Pancreas (tissue), 10 donors: ENCODE data around the gene GALC. TPM values are rescaled to one million over a fixed set of nuclear protein-coding genes. Genes with fewer than 3 reads are reported as not detected.

Experiments
- ATAC-seq, 4 donors: fragments of 200-7000 bp; cut with Tn5 transposase; one replicate each; pipeline versions ENCODE4 v1.8.0 to v1.9.1; 2020; ENCODE audit warnings: mild to moderate bottlenecking in 4 of 4, moderate library complexity in 4 of 4
- DNase-seq, 6 donors: peaks; one replicate each; pipeline ENCODE4 v3.0.0-alpha.2; 2020
- FAIRE-seq: peaks from 2 replicates; lab custom pipeline; 2012; peaks lifted over from hg19 to GRCh38; lab: Jason Lieb, UNC
- H3K27ac ChIP-seq, 4 donors: fragments of 200-600 bp; sonication (generic); 1 replicate in 3 of 4; 2 replicates in 1 of 4; pipeline versions ENCODE4 v1.5.0 to v1.8.0; 2020
- H3K27me3 ChIP-seq, 4 donors: fragments of 200-600 bp; one replicate each; pipeline ENCODE4 v1.8.0; 2021
- H3K36me3 ChIP-seq, 3 donors: fragments of 200-600 bp; sonication (generic) in 1 of 3; one replicate each; pipeline versions ENCODE4 v1.5.0 to v1.8.0; 2020 to 2021
- H3K4me1 ChIP-seq, 3 donors: fragments of 200-600 bp; one replicate each; pipeline ENCODE4 v1.8.0; 2021
- H3K4me3 ChIP-seq, 4 donors: fragments of 200-600 bp; sonication (generic) in 2 of 4; one replicate each; pipeline versions ENCODE4 v1.5.0 to v1.8.0; 2020 to 2021
- H3K9me3 ChIP-seq, 4 donors: fragments of 200-600 bp; one replicate each; pipeline ENCODE4 v1.8.0; 2021
- WGBS, 2 donors: extraction: QIAGEN DNeasy Blood & Tissue Kit; methylation state at CpG; one replicate each; pipeline ENCODE4 v1.1.7; 2013; 5-methylcytosine and 5-hydroxymethylcytosine counted together
- intact Hi-C, 3 donors: fragments of 100-400 bp; cut with DNase I; formaldehyde crosslinking; loops; one replicate each; pipeline versions ENCODE4 v1.11.1 to v1.14.2; 2022
- polyA plus RNA-seq, 2 donors: library from polyadenylated mRNA; stranded (reverse); fragments of 200-250 nt; gene quantifications; one replicate each; pipeline ENCODE4 v1.2.3, GENCODE V29; 2013
- total RNA-seq, 6 donors: library from RNA; stranded (reverse); fragmentation: NEBNext Ultra II Directional in 4 of 6; extraction: Animal tissue kit (Norgen Biotek cat#: 25700) in 4 of 6; gene quantifications; one replicate each; pipeline versions ENCODE4 v1.2.1 to v1.2.4, GENCODE V29; 2021 to 2023
- TF ChIP-seq, protein P1 (sequence below), 4 donors: fragments of 200-600 bp; sonication (generic) in 3 of 4; IDR thresholded peaks; one replicate each; pipeline versions ENCODE4 v1.5.0 to v1.8.0; 2021; ENCODE audit warnings: antibody characterized with exemption in 4 of 4
- donor health status: healthy with polysubstance abuse.
- donor health status: DM: no; HTN: no; CAD: no; lungs with moderate emphysema.
- donor health status: DM: no; HTN: no; CAD: no.
- donor health status: control.
- donor health status: control.
- donor health status: Bipolar disorder and iron deficiency.
- donor health status: DM: yes; HTN: yes; CAD: no.
- donor health status: DM: no; HTN: no; CAD: no.
- donor health status: DM: no; HTN: no; CAD: no.
- donor health status: DM: yes; HTN: yes; CAD: no.

GALC gene
- total and polyA plus RNA-seq, 8 donors = 5.3 to 17.6 (median 9.9) TPM

DNA sequence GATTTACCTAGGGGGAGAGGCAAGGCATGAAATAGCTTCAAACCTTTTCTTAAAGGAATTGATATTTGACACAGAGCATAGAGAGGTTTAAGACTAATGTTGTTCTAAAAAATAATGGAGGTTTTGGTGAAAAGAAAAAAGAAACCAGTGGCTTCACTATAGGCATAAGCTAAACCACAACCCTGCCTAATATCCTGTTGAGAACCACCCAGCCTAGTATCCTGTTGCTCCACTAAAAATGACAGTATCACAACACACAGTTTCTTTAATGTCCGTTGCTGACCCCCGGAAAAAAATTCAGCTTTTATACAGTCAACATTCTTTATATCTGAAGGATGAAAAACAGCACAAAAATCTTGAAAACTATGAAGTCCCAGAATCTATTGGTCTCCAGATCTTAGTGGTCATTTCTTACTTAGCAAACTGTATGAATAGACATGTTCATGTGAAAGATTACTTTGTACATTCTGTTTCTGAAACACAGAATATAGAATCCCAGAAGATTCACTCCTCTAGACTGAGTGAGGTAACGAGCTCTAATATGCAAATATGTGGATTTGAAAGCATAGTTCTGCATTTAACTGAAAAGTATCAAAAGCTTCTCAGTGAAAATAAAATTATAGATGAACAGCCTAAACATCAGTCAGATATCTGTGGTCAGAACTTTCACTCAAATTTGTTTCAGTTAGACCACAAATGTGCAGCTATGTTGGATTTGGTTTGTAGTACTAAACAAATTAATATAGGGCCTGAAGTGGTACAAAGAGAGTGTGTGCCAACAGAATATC is 40.5 kb downstream of the GALC start:
- Histone ChIP-seq H3K27ac (no peak overlapping the region), H3K4me1 (no peaks in the 10 kb centered on the region), H3K36me3 (peaks cover 0 to under 1% (median 0%) of the 10 kb centered on the region in 3 donors), H3K9me3 (no peaks in the 10 kb centered on the region), H3K4me3 (no peak overlapping the region), H3K27me3 (no peaks in the 10 kb centered on the region)
- ATAC-seq (no peak), FAIRE-seq (no peak), DNase-seq (no peak)
- intact Hi-C loops = no loop called here
- 86 to 90% methylated on average over 3 of the region's 3 CpGs for WGBS, 2 donors
- TF ChIP-seq, protein P1, sequence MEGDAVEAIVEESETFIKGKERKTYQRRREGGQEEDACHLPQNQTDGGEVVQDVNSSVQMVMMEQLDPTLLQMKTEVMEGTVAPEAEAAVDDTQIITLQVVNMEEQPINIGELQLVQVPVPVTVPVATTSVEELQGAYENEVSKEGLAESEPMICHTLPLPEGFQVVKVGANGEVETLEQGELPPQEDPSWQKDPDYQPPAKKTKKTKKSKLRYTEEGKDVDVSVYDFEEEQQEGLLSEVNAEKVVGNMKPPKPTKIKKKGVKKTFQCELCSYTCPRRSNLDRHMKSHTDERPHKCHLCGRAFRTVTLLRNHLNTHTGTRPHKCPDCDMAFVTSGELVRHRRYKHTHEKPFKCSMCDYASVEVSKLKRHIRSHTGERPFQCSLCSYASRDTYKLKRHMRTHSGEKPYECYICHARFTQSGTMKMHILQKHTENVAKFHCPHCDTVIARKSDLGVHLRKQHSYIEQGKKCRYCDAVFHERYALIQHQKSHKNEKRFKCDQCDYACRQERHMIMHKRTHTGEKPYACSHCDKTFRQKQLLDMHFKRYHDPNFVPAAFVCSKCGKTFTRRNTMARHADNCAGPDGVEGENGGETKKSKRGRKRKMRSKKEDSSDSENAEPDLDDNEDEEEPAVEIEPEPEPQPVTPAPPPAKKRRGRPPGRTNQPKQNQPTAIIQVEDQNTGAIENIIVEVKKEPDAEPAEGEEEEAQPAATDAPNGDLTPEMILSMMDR (IDR thresholded peaks at IDR 0.05) = no peak

DNA sequence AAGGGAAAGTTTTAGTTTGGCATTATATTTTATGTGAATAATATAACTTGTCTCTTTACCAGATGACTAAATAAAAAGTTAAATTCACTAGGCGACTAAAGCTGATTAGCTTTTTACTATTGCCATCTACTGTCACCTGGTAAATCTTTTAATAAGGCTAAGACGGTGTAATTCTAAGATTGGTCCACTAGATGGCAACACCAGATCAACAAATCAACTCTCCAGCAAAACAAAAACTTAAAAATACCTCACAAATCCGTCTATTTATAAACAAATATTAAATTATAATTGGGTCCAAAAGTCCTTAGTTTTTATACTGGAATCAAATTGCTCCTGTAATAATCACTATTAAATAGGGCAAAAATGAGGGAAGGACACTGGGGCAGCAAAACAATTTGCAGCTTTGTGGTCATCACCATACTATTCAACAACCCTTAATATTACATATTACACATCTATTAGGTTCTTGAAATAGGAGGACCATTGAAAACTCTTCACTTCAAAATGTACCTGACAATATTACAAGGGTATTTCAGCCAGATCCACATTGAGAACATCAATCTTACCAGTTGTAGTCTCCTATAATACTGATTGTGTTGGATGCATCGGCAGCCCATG is 47.9 kb downstream of the GALC start:
- 25 to 26% methylated on average over 4 of the region's 4 CpGs for WGBS, 2 donors
- intact Hi-C loops = loop anchor here in 1 of 3 donors (10.0 kb wide), 1 partner anchor 220 kb away; no protein-coding TSS in a partner anchor
- no peaks in the 10 kb centered on the region for H3K27me3 ChIP-seq
- FAIRE-seq (peak; percentile 92), ATAC-seq (peak in 3 of 4 donors; percentile 69 to 82 (median 77)), DNase-seq (no peak)
- H3K4me1 ChIP-seq = no peaks in the 10 kb centered on the region
- peaks cover 0 to 5% (median 0%) of the 10 kb centered on the region in 3 donors for H3K36me3 ChIP-seq
- H3K27ac ChIP-seq = no peak overlapping the region
- TF ChIP-seq, protein P1 (IDR thresholded peaks at IDR 0.05) = peak; percentile 29 to 57 (median 36)
- no peaks in the 10 kb centered on the region for H3K9me3 ChIP-seq
- no peak overlapping the region for H3K4me3 ChIP-seq

DNA sequence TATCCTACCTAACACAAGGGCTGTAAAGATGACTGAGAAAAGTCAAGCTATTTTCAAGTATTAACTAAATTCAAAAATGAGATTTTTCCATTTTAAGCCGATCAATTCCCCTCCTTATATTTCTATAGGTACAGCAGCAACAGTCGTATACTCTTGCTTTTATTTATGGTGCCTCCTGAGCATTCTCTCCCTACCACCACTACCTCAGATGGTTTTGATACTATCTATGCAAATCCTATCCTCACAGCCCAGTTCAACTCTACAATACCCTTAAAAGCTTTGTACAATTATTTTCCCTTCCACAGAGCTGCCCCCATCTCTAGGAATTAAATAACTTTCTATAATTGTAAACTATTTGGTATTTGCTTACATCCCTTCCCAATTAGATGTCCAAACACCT is 52.1 kb downstream of the GALC start:
- Histone ChIP-seq H3K4me3 (no peak overlapping the region), H3K9me3 (no peaks in the 10 kb centered on the region), H3K36me3 (no peaks in the 10 kb centered on the region), H3K4me1 (no peaks in the 10 kb centered on the region), H3K27me3 (no peaks in the 10 kb centered on the region), H3K27ac (no peak overlapping the region)
- intact Hi-C loops = loop anchor here in 1 of 3 donors (10.0 kb wide), 1 partner anchor 224 kb away; no protein-coding TSS in a partner anchor
- DNase-seq (no peak), ATAC-seq (no peak), FAIRE-seq (no peak)
- TF ChIP-seq, protein P1 (IDR thresholded peaks at IDR 0.05) = no peak
- 93 to 96% methylated on average over 2 of the region's 2 CpGs for whole genome bisulfite sequencing, 2 donors

DNA sequence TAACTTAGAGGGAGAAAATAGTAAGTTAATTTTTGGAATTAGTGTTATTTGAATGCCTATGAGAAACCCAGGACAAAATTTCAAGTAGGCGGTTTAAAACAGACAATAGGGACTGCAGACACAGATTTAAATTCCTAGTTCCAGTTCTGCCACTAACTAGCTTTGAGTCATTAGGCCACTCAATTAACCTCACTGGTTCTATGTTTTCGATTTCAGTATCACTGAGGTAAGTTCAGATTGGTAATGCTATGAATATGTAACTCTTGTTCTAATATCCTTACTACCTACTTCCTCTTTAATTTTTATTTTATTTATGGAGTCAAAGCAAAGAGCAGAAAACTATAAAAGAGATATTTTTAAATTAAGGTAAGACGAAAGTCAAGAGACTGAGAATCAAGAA is 52.6 kb downstream of the GALC start:
- H3K27ac ChIP-seq = no peak overlapping the region
- intact Hi-C loops = loop anchor here in 1 of 3 donors (10.0 kb wide), 1 partner anchor 224 kb away; no protein-coding TSS in a partner anchor
- H3K9me3 ChIP-seq = no peaks in the 10 kb centered on the region
- H3K36me3 ChIP-seq = no peaks in the 10 kb centered on the region
- TF ChIP-seq, protein P1 (IDR thresholded peaks at IDR 0.05) = no peak
- no peak for DNase-seq
- no peaks in the 10 kb centered on the region for H3K4me1 ChIP-seq
- H3K27me3 ChIP-seq = no peaks in the 10 kb centered on the region
- no peak for FAIRE-seq
- 80 to 93% methylated on average over 3 of the region's 3 CpGs for WGBS, 2 donors
- ATAC-seq = no peak
- no peak overlapping the region for H3K4me3 ChIP-seq
